Cardiac fibroblast (primary cell): Measurements from ENCODE around the gene FARS2.
A peak's percentile ranks its signal among the peaks of the same experiment; 100 is the strongest.

Source experiments
- DNase-seq, 2 donors: peaks; one replicate each; pipeline versions ENCODE4 v3.0.0 to v3.0.0-alpha.2; 2010; ENCODE audit warnings: low read depth in 2 of 2
- H3K4me3 ChIP-seq, 2 donors: replicated peaks in 1 of 2; 1 replicate in 1 of 2; 2 replicates in 1 of 2; pipeline ENCODE4 v1.5.1; 2011; ENCODE audit warnings: low read depth in 2 of 2, low read length in 2 of 2, mild to moderate bottlenecking in 2 of 2, moderate library complexity in 1 of 2
- TF ChIP-seq, protein P1 (sequence below): IDR thresholded peaks from one replicate; pipeline ENCODE4 v1.5.1; 2011; ENCODE audit warnings: low read depth, mild to moderate bottlenecking, low read length, inconsistent platforms

Gene FARS2

DNA sequence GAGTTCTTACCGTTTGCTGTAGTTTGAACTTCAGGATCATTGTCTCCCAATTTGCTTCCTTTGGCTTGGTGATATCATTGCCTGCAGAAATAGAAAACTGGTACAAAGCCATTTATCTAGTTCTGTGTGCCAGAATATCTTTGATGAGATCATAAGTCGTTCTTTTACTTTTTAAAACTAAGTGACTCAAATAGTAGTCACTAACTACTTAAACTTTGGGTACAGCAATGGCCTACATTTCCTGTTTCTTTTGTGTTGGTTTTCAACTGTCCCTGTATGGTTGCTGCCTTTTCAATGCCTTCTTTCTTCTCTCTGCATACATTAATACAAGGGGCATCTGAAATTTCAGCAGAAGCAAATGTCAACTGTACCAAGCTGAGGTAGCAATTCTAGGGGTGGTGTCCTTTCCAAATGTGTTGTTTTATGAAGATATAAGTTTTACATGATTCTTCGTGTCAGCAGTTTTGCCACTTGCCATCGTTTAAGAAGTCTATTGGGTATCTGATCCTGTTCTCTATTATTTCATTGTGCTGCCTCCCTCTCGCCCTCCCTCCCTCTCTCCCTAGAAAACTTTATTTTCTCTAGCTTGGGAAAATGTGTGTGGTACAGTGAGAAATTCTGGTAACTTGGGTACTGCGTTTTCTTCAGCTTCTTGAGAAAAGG is 238.5 kb downstream of the FARS2 start:
- H3K4me3 ChIP-seq, result no peak overlapping the region
- TF ChIP-seq, protein P1, sequence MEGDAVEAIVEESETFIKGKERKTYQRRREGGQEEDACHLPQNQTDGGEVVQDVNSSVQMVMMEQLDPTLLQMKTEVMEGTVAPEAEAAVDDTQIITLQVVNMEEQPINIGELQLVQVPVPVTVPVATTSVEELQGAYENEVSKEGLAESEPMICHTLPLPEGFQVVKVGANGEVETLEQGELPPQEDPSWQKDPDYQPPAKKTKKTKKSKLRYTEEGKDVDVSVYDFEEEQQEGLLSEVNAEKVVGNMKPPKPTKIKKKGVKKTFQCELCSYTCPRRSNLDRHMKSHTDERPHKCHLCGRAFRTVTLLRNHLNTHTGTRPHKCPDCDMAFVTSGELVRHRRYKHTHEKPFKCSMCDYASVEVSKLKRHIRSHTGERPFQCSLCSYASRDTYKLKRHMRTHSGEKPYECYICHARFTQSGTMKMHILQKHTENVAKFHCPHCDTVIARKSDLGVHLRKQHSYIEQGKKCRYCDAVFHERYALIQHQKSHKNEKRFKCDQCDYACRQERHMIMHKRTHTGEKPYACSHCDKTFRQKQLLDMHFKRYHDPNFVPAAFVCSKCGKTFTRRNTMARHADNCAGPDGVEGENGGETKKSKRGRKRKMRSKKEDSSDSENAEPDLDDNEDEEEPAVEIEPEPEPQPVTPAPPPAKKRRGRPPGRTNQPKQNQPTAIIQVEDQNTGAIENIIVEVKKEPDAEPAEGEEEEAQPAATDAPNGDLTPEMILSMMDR, result no peak
- peak; percentile 18 to 77 for DNase-seq

DNA sequence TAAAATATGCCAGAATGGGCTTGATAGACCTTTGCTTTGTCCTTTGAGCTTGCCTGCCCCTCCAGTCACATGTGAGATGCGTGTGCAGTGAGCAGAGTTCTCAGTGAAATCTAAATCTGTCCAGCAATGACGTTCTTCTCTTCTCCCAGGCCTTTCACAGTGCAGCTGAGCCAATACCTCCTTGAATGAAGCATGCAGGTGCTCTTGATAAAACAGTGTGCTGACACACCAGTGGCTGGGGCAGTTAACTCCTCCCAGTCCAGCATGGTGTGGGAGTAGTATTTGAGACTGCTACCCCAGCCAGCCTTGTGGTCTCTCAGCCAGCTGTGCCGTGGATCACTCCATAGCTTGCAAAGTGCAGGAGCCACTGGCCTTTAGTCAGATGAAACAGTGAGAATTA is 240.5 kb downstream of the FARS2 start:
- TF ChIP-seq, protein P1, result no peak
- DNase-seq, result no peak
- H3K4me3 ChIP-seq, result no peak overlapping the region

DNA sequence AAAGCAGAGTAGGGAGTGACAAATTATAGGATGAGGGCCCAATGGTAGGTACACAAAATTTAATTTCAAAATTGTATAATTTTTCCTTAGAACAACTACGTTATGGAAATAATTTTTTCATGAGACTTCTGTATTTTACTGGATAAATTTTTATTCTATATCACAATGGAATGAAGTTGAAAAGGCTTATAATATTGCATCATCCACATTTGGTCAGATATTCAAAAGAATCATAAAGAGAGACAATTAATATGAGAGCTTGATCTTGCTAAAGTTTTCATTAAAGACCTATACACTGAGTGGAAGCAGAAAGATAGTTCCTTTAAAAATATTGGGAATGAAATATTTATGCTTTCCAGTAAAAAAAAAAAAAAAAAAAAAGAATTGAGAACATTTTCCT is 242.8 kb downstream of the FARS2 start:
- H3K4me3 ChIP-seq, result no peak overlapping the region
- no peak for DNase-seq
- TF ChIP-seq, protein P1, result no peak

DNA sequence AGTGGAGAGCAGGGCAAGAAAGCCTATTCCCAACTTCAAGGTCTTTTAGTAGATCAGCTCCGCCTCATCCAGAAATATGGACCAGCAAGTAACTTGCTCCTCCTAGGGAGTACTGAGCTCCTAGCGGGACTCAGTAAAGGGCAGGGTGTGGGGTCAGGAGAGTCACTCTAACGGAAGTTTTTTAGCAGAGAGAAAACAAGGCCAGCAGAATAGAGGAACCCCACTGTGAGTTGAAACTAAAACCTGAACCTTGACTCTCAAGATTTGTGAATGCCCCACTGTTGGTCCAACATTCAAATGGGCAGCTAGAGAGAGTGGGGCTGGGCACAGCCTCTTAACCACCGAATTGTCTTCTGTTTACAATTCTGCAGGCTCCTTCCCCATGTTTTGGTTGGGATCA is 244.8 kb downstream of the FARS2 start:
- no peak for DNase-seq
- TF ChIP-seq, protein P1, result no peak
- H3K4me3 ChIP-seq, result no peak overlapping the region

DNA sequence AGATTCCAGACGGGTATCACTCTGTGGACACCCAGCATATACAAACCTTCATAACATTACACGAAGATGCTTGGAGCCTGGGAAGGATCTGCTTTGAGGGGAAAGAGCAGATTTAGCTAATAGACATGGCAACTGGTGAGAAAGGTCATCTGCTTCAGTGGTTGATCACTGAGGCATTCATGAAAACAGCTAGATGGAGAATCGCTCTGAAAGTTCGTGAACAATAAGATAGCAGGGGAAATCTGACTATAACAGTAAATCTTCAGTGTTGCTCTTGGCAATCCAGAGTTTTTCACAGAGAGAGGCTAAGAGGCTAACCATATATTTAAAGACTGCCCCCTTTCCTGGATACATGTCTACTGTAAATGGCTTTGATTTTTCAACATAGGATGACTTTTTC is 245.3 kb downstream of the FARS2 start:
- DNase-seq, result no peak
- H3K4me3 ChIP-seq, result no peak overlapping the region
- TF ChIP-seq, protein P1, result no peak

DNA sequence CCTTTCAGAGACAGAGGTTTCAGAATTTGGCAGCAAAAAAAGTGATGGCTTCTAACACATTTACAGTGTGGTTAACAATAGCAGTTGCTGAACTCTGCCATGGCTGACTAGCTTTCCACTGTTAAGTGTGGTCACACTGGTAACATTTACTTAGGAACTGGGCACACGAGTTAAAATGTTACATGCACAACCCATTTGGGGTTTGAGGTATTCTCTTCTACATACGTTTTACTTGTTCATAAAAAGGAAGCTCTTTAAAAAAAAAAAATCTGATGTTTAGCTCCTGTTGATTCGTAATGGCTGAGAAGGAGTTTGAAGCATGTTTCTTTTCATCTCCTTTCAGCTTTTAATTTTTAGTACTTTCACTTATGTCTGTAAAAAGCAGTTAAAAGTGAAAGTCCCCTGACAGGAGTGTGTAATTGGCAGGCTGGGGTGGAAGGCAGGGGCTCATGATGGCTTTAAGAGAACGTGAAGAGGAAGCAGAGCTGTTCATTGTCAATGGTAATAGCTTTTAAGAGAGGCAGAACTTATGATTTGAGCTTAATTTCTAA is 245.9 kb downstream of the FARS2 start:
- TF ChIP-seq, protein P1, result no peak
- no peak for DNase-seq
- no peak overlapping the region for H3K4me3 ChIP-seq

DNA sequence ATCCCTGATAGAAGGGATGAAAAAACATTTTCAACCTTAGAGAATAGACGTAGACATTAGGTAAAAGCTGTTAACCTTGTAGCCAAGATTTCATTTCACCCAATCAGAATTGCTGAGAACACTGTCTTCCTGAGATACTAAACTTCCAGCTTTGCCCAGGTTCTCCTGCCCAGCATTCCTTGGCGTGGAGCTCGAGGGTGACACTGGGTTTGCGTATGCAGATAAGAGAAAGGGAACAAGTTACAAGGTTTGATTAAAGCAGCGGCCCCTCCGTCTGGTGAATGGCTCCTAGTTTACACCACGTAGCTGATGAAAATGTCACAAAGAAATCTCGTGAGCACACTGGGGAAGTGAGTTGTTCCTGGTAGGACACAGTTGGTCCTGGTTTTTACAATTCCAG is 247.8 kb downstream of the FARS2 start:
- TF ChIP-seq, protein P1, result no peak

More for the DNA sequence above, 247.8 kb downstream of the FARS2 start:
- H3K4me3 ChIP-seq, result no peak overlapping the region
- DNase-seq, result no peak
